Hypothalamus (tissue), 51 donors: Measurements from ENCODE around the gene MCOLN1.
"Not testable (repeated sequence)": the region's sequence is repeated elsewhere in the genome, so short reads cannot be mapped to it uniquely, and the experiment has no call there.

Experiments used
- DNase-seq, 51 donors: peaks; one replicate each; lab custom pipeline; 2025; lab: John Stamatoyannopoulos, UW

The MCOLN1 gene

GRCh38 chr19:7562646-7563393 lies 40.4 kb downstream of the MCOLN1 start:
- DNase-seq = no peak

GRCh38 chr19:7564866-7565265 lies 42.4 kb downstream of the MCOLN1 start:
- no peak for DNase-seq

- no peak for DNase-seq
These were observed 42.9 kb downstream of the MCOLN1 start for GRCh38 chr19:7565332-7565731.

- no peak for DNase-seq
These were observed 48.3 kb downstream of the MCOLN1 start for GRCh38 chr19:7570761-7571160.

GRCh38 chr19:7575434-7576040 lies 53.1 kb downstream of the MCOLN1 start:
- DNase-seq = no peak

GRCh38 chr19:7577422-7577821 lies 55.0 kb downstream of the MCOLN1 start:
- DNase-seq = not testable (repeated sequence)

GRCh38 chr19:7578127-7578526 lies 55.7 kb downstream of the MCOLN1 start:
- DNase-seq = no peak

- no peak for DNase-seq
These were observed 56.8 kb downstream of the MCOLN1 start for GRCh38 chr19:7579182-7579581.

GRCh38 chr19:7582446-7582845 lies 60.0 kb downstream of the MCOLN1 start:
- no peak for DNase-seq
